Transverse colon (tissue), 4 donors: Measurements from ENCODE around the gene CBFA2T2. TPM values are rescaled to one million over a fixed set of nuclear protein-coding genes. Genes with fewer than 3 reads are reported as not detected.

Experiments used
- DNase-seq: peaks from one replicate; pipeline ENCODE4 v3.0.0-alpha.2; 2019
- H3K27ac ChIP-seq, 4 donors: fragments of 200-600 bp; sonication (generic); 2 replicates each; pipeline ENCODE4 v1.5.1; 2016 to 2018; ENCODE audit warnings: inconsistent platforms in 4 of 4
- H3K27me3 ChIP-seq: fragments of 200-600 bp; sonication (generic); 2 replicates; pipeline ENCODE4 v1.5.1; 2017; ENCODE audit warnings: inconsistent platforms
- H3K36me3 ChIP-seq, 4 donors: fragments of 200-600 bp; sonication (generic); 2 replicates each; pipeline ENCODE4 v1.5.1; 2017 to 2019; ENCODE audit warnings: inconsistent platforms in 4 of 4
- H3K4me1 ChIP-seq, 4 donors: fragments of 200-600 bp; sonication (generic); 2 replicates each; pipeline ENCODE4 v1.5.1; 2017 to 2020; ENCODE audit warnings: inconsistent platforms in 4 of 4
- H3K4me3 ChIP-seq, 4 donors: fragments of 200-600 bp; sonication (generic); 1 replicate in 1 of 4; 2 replicates in 3 of 4; pipeline versions ENCODE4 v1.5.1 to v1.6.1; 2017 to 2019; ENCODE audit warnings: inconsistent platforms in 4 of 4
- H3K9me3 ChIP-seq, 2 donors: fragments of 200-600 bp; sonication (generic); 2 replicates each; pipeline ENCODE4 v1.5.1; 2017 to 2019; ENCODE audit warnings: inconsistent platforms in 2 of 2
- EP300 ChIP-seq: sonication (generic); formaldehyde crosslinking; IDR thresholded peaks from one replicate; pipeline ENCODE4 v1.6.1; 2017; ENCODE audit warnings: antibody characterized with exemption, low read depth
- POLR2A ChIP-seq: fragments of 450-650 bp; IDR thresholded peaks from one replicate; pipeline ENCODE4 v1.6.1; 2016; ENCODE audit warnings: antibody characterized with exemption, mild to moderate bottlenecking, moderate library complexity
- POLR2AphosphoS5 ChIP-seq, 3 donors: sonication (generic); formaldehyde crosslinking; IDR thresholded peaks; one replicate each; pipeline ENCODE4 v1.6.1; 2016; ENCODE audit warnings: antibody characterized with exemption in 3 of 3
- WGBS, 2 donors: methylation state at CpG; one replicate each; pipeline ENCODE4 v1.1.5; 2018; ENCODE audit warnings: low coverage in 1 of 2; 5-methylcytosine and 5-hydroxymethylcytosine counted together
- in situ Hi-C, 4 donors: fragments of 200-750 bp; cut with MboI; loops; one replicate each; pipeline versions ENCODE4 v1.15.0 to v1.15.1; 2017; ENCODE audit warnings: low sequenced_read_pairs in 3 of 4, low pct_ligation_motif_present in 1 of 4, low pct_unique_long_range_greater_than_20kb in 1 of 4
- intact Hi-C: fragments of 100-400 bp; cut with DNase I; formaldehyde crosslinking; loops from one replicate; pipeline ENCODE4 v1.15.1; 2023; ENCODE audit warnings: low total_unique reads
- total RNA-seq, 4 donors: library from RNA; depleted of rRNA; stranded (reverse); fragments of >200 nt; gene quantifications; one replicate each; pipeline ENCODE4 v1.1.0, GENCODE V29; 2016
- TF ChIP-seq, protein P1 (sequence below), 5 experiments: fragments of 200-600 bp in 3 of 5; fragments of 450-650 bp in 2 of 5; sonication (generic) in 3 of 5; IDR thresholded peaks; 1 replicate in 2 of 5; 2 replicates in 3 of 5; pipeline ENCODE4 v1.5.1; 2016 to 2017; ENCODE audit warnings: antibody characterized with exemption in 5 of 5, inconsistent platforms in 3 of 5, mild to moderate bottlenecking in 2 of 5, moderate library complexity in 1 of 5

The CBFA2T2 gene
- total RNA-seq, 4 donors from 2014 or later = 35.8 to 62.3 (median 46.6) TPM

DNA sequence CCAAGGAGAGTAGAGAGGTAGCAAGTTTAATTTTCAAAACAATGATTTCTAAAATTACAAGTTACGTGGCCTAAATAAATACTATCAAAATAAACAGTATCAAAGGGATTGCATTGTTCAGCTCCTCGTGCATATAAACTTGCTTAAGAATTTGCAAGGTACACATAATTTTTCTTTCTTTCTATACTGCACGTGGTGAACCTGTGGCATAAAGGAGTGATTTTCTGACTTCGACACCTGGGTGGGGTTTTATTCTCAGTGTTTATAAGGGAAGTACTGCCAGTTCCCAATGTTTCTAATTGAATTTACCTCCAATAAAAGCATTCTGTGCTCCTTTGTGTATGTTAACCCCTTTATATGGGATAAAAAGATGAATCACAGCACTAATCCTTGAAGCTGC is 122.1 kb downstream of the CBFA2T2 start:
- no peak for DNase-seq
- TF ChIP-seq POLR2A = no peak
- no peaks in the 10 kb centered on the region for H3K9me3 ChIP-seq
- peaks cover 0 to 8% (median 4%) of the 10 kb centered on the region in 4 donors for H3K4me1 ChIP-seq
- intact Hi-C loops = no loop called here
- H3K27me3 ChIP-seq = no peaks in the 10 kb centered on the region
- 29 to 38% methylated on average over 4 of the region's 4 CpGs for WGBS, 2 donors
- H3K36me3 ChIP-seq = peaks cover 0 to 24% (median 9%) of the 10 kb centered on the region in 4 donors
- H3K4me3 ChIP-seq = no peak overlapping the region
- in situ Hi-C loops = no loop called here
- H3K27ac ChIP-seq = no peak overlapping the region

DNA sequence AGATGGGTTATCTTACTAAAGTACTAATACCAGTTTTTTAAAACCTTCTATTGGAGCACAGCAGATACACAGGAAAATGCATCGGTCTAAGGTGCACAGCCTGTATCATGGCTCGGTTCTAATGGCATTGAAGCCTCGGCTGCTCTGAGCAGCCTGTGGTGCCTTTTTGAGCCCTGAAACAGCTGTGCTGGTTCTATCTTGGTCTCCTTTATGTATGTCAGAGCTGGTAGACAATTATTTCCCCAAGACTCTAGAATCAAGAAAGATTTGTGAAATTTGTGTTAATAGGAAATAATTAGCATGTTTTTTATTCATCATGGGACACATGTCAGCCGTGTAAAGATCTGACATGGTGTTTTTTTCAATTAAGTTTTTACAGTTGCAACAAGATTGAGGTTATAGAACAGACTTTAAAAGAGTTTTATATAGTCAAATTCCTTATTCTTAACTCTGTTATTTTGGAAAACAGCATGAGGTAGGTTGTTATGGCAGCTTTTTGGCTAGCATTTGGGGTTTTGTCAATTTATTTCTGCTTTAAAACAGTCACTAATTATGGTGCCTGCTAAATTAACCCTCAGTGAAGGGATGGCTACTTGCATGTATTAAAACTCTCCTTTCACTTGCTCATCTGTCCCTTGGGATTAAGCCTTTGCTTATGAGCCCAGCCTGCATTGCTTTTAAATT is 132.0 kb downstream of the CBFA2T2 start:
- WGBS, 2 donors = 90 to 95% methylated on average over 3 to 4 of the region's 4 CpGs
- in situ Hi-C loops (no loop called here), intact Hi-C loops (loop anchor here (10.0 kb wide), 1 partner anchor 853 kb away; no protein-coding TSS in a partner anchor)
- TF ChIP-seq POLR2AphosphoS5 (IDR thresholded peaks at IDR 0.05) (no peak), EP300 (no peak), POLR2A (no peak)
- TF ChIP-seq, protein P1, sequence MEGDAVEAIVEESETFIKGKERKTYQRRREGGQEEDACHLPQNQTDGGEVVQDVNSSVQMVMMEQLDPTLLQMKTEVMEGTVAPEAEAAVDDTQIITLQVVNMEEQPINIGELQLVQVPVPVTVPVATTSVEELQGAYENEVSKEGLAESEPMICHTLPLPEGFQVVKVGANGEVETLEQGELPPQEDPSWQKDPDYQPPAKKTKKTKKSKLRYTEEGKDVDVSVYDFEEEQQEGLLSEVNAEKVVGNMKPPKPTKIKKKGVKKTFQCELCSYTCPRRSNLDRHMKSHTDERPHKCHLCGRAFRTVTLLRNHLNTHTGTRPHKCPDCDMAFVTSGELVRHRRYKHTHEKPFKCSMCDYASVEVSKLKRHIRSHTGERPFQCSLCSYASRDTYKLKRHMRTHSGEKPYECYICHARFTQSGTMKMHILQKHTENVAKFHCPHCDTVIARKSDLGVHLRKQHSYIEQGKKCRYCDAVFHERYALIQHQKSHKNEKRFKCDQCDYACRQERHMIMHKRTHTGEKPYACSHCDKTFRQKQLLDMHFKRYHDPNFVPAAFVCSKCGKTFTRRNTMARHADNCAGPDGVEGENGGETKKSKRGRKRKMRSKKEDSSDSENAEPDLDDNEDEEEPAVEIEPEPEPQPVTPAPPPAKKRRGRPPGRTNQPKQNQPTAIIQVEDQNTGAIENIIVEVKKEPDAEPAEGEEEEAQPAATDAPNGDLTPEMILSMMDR (IDR thresholded peaks at IDR 0.05) = no peak
- H3K27ac ChIP-seq = no peak overlapping the region
- H3K36me3 ChIP-seq = peaks cover 0 to 33% (median 14%) of the 10 kb centered on the region in 4 donors
- peaks cover 0 to 7% (median 0%) of the 10 kb centered on the region in 4 donors for H3K4me1 ChIP-seq
- H3K9me3 ChIP-seq = no peaks in the 10 kb centered on the region
- H3K4me3 ChIP-seq = no peak overlapping the region
- DNase-seq = no peak
- H3K27me3 ChIP-seq = no peaks in the 10 kb centered on the region

DNA sequence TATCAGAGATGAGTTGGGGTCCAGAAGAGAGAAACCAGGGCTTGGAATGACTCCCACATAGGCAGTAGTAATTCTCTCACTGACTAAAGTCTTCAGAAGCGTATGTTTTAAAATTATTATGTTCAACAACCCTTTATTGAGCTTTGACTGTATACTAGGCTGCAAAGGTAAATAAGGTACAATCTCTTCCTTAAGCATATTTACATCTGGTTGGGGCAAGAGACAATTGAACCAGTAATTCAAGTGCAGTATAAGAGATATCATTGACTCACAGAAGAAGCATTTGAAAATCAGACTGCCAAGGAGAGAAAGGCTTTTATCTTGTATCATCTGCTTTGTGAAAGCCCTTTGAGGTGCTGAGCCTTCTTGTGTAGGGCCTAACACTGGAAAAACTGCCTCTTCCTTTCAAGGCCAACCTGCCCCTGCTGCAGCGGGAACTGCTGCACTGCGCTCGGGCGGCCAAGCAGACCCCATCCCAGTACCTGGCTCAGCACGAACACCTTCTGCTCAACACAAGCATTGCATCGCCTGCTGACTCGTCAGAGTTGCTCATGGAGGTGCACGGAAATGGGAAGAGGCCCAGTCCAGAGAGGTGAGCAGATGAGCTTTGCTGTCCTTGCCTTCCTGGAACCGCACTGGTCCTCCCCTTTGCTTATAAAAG is 132.9 kb downstream of the CBFA2T2 start:
- DNase-seq = no peak
- WGBS, 2 donors = 87 to 93% methylated on average over 3 to 10 of the region's 10 CpGs
- Histone ChIP-seq H3K27ac (no peak overlapping the region), H3K9me3 (no peaks in the 10 kb centered on the region), H3K27me3 (no peaks in the 10 kb centered on the region), H3K4me1 (peaks cover 0 to 7% (median 0%) of the 10 kb centered on the region in 4 donors), H3K36me3 (peaks cover 0 to 33% (median 14%) of the 10 kb centered on the region in 4 donors), H3K4me3 (no peak overlapping the region)
- in situ Hi-C loops (no loop called here), intact Hi-C loops (loop anchor here (10.0 kb wide), 1 partner anchor 852 kb away; no protein-coding TSS in a partner anchor)
- TF ChIP-seq, protein P1 (IDR thresholded peaks at IDR 0.05) = no peak
- TF ChIP-seq POLR2AphosphoS5 (IDR thresholded peaks at IDR 0.05) = no peak
- TF ChIP-seq EP300 = no peak
- no peak for TF ChIP-seq POLR2A

DNA sequence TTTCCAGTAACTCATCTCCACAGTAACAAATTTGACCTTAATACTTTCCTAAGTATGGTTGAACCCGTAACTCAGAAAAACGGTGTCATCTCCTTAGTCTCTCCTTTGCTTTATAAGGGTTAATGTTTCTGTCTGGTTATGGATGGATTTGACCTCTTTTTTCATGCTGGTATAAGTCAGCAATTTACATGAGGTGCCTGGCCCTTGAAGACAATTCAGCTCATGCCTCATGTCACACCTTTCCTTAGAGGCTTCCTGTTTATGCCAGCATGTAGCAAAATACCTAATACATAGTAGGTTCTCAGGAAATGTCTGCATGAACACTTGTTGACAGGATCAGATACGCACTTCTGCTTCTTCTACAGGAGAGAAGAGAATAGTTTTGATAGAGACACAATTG is 134.5 kb downstream of the CBFA2T2 start:
- no peaks in the 10 kb centered on the region for H3K9me3 ChIP-seq
- WGBS, 2 donors = 69 to 87% methylated on average over 2 to 3 of the region's 3 CpGs
- no peak for TF ChIP-seq POLR2AphosphoS5 (IDR thresholded peaks at IDR 0.05)
- TF ChIP-seq, protein P1 (IDR thresholded peaks at IDR 0.05) = no peak
- H3K27me3 ChIP-seq = no peaks in the 10 kb centered on the region
- H3K4me1 ChIP-seq = peaks cover 0 to 7% (median 0%) of the 10 kb centered on the region in 4 donors
- intact Hi-C loops (loop anchor here (1.0 to 10.0 kb wide), 2 partner anchors 21 to 850 kb away; no protein-coding TSS in a partner anchor), in situ Hi-C loops (no loop called here)
- peaks cover 0 to 47% (median 17%) of the 10 kb centered on the region in 4 donors for H3K36me3 ChIP-seq
- no peak overlapping the region for H3K4me3 ChIP-seq
- H3K27ac ChIP-seq = no peak overlapping the region
- DNase-seq = no peak
